GM12873 (cell line): Measurements from ENCODE around the gene SLC34A3.

Experiments
- CTCF ChIP-seq: IDR thresholded peaks from 2 replicates; pipeline ENCODE4 v1.5.1; 2012; ENCODE audit warnings: low read depth, mild to moderate bottlenecking, moderate library complexity, low read length, control low read depth; ENCODE audit not compliant: insufficient read depth; ENCODE audit errors: missing control alignments

The SLC34A3 gene

GRCh38 chr9:137252555-137253506 is 22.1 kb downstream of the SLC34A3 start:
- TF ChIP-seq CTCF, result no peak

- TF ChIP-seq CTCF, result no peak
Measured at GRCh38 chr9:137253717-137254623, 23.3 kb downstream of the SLC34A3 start.

- no peak for TF ChIP-seq CTCF
Measured at GRCh38 chr9:137254624-137255447, 24.1 kb downstream of the SLC34A3 start, which contains the start of gene NELFB. TSS of gene NELFB (plus strand) at chr9:137255327.

- no peak for TF ChIP-seq CTCF
Measured at GRCh38 chr9:137255448-137256114, 24.9 kb downstream of the SLC34A3 start.

GRCh38 chr9:137256362-137256761 is 25.7 kb downstream of the SLC34A3 start:
- TF ChIP-seq CTCF, result no peak

- no peak for TF ChIP-seq CTCF
Measured at GRCh38 chr9:137256856-137257255, 26.2 kb downstream of the SLC34A3 start.
